HUDEP-2 (cell line): ENCODE results near the gene ACSF3.
"Not testable (repeated sequence)": the region's sequence is repeated elsewhere in the genome, so short reads cannot be mapped to it uniquely, and the experiment has no call there.

Experiments used
- DNase-seq, 76 experiments: peaks; one replicate each; lab custom pipeline; 2025; ENCODE audit not compliant: unreplicated experiment in 76 of 76; lab: John Stamatoyannopoulos, UW

Gene ACSF3

DNA sequence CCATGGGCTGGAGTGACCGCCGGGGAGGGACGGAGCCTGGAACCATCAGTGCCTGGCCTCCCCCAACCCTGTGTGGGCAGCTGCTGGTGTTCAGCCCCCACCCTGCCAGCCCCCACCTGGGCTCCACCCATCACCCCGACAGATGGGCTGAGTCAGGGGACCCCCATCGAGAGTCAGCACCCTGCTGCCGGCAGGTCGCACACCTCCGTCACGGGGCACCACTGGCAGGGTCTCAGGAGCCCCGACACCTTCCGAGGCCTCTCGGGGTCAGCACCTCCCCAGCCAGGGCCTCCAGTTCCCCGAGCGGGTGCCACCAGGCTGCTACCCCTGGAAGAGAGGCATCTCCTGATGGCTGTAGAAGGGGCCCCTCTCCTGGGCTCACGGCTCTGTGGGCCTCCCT is 38.3 kb upstream of the ACSF3 start:
- no peak for DNase-seq

DNA sequence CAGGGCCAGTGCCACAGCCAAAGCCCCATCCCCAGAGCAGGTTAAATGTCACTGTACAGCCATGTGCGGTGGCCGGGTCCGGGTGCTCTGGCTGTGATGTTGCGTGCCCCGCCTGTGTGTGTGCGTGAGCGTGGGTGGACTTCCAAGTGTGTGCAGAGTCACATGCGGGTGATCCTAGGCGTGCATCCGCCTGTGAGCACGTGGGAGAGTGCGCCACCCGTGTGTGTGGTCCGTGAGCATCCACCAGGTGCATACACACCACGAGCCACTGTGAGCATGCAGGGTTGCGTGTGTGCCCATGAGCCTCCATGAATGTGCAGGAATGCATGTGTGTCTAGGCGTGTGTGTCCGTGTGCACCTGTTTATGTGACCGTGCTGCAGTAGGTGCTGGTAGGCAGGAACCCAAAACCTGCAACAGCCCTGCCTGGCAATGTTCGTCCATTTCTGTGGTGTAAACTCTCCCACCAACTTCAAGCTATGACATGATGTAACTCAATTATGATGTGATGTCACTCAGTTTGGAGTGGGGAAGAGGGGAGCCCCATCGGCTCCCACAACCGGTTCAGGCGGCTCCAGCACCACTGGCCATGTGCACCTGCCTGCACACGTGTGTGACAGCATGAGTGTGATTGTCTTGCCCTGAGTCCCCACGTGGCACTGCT is 37.6 kb upstream of the ACSF3 start:
- no peak for DNase-seq

DNA sequence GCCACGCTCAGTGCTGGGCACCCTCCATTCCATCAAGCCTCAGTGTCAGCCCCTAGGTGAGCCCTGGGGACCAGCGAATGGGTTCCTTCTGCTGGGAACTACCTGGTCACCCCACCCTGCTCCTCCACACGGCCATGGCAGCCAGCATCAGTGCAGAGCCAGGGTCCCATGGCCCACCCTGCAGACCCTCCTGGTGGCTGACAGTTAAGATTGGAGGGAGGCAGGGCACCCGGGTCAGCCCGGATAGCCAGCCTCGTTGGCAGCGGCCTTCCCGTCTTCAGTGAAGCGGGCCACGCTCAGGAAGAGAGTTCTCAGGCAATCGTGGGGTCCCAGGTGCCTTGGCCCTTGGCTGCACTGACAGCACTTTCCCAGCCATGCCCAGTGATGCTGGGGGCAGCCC is 37.1 kb upstream of the ACSF3 start:
- DNase-seq: no peak

- no peak for DNase-seq
Observed at GRCh38 chr16:89057738-89058137, 35.9 kb upstream of the ACSF3 start.

DNA sequence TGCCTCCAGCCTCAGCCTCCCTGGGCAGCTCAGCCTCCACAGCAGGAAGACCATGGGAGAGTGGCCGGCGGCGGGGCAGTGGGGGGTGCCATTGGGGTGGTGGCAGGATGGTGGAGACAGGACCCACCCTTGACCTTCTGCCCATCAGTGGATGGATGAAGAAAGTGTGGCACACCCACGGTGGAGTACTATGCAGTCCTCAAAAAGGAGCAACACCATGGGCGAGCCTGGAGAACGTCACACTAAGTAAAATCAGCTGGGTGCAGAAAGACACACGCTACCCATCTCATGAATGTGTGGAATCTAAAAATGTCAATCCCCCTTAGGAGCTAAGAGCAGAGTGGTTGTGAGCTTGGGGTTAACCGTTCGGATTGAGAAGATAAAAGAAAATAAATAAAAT is 34.8 kb upstream of the ACSF3 start:
- no peak for DNase-seq

DNA sequence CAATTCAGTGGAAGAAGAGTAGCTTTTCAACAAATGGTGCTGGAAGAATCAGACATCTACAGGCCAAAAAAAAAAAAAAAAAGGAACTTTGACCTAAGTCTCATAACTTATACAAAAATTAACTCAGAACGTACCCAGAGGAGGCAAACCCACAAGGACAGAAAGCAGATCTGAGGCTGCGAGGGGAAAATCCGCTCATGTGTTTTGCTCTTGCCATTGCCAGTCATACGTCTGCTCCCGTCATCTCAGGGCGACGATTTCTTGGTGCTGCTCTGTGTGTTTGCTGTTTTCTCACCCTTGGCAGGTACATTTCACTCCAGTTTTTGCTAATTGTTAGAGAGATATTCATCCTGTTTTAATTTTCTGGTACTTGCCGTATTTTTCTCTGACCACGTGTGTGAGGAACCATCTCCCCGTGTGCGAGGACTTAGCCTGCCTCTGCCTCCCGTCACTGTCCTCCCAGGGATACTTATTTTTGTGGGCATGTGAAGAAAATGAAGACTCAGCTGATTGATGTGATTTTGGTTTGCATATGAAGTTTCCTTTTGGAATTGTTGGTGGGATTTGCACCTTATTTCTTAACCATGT is 33.4 kb upstream of the ACSF3 start:
- DNase-seq: no peak

- no peak for DNase-seq
Observed at GRCh38 chr16:89061086-89061485, 32.6 kb upstream of the ACSF3 start.

- no peak for DNase-seq
Observed at GRCh38 chr16:89061590-89062380, 31.9 kb upstream of the ACSF3 start.

DNA sequence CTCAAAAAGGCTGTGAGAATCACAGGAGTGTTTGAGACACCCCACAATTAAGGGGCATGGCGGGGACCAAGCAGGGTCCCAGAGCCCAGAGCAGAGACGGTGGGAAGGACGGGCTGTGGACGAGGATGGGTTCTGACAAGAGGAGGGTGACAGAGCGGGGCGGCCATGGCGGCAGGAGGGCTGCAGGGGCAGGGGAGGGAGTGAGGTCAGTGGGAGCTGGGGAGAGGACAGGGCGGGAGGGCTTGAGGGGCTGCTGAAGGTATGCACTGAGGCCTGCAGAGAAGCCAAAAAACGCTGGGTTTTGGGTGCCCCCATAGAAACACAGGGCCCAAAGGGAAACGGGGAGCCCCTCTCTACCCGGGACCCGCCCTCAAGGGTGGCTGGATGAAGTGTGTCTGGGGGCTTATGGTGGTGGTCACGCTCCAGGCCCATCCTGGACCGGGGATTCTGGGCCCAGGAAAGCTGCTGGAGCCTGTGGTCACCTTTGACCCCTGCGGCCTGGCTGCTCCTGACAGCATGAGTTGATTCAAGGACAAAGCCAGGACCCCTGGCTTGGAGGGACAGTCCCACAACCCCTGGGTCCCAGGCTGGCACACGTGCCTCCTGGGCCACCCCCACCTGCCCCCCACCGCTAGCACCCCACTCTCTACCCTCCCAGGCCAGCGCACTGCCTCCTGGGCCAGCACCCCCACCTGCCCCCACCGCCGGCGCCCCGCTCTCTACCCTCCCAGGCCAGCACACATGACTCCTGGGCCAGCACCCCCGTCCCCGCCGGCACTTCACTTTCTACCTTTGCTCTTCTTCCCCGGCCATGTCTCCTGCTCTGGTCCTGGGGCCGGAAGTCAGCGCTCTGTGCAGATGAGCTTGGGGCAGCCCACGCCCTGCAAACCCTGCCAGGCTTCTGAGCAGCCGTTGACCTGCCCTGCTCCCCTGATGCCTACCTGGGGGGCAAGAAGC is 31.0 kb upstream of the ACSF3 start:
- DNase-seq: no peak

- no peak for DNase-seq
Observed at GRCh38 chr16:89063768-89064320, 29.8 kb upstream of the ACSF3 start.

DNA sequence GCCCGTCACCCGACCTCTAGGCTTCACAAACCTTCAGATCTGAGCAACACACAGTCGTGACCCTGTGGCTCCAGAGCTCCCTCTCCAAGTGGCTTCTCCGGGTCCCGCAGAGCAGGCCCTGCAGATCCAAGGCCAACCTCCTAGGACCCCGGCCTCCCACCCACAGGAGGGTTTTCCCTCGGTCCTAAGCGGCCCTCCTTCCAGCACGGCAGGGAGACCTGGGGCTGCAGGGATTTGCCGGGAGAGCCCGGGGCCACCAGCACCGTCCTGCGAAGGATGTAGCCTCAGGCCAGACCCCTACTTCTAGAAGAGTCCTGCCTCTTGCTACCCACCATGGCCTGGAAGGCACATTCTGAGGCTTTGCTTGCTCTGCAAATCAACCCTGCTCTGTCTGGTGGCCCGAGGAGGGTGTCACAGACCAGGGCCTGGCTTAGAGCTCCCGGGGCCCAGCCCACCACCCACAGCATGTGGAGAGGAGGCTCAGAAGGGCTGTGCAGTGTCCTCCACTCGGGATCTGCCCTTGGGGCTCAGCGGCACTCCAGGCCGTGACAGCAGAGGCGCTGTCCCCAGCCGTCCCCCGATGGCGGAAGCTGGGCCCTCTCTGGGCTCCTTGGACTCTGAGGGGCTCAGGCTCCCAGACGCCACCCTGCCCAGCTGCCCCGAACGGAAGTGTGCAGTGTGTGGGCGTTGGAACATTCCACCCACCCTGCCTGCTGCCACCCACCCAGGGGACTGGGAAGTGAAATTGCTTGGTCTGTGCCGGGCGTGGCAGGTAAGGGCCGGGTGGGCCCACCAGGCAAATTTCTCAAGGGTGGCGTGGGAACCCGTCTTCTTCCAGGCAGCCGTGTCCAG is 28.8 kb upstream of the ACSF3 start:
- no peak for DNase-seq

GRCh38 chr16:89065458-89065822 is 28.2 kb upstream of the ACSF3 start:
- no peak for DNase-seq

DNA sequence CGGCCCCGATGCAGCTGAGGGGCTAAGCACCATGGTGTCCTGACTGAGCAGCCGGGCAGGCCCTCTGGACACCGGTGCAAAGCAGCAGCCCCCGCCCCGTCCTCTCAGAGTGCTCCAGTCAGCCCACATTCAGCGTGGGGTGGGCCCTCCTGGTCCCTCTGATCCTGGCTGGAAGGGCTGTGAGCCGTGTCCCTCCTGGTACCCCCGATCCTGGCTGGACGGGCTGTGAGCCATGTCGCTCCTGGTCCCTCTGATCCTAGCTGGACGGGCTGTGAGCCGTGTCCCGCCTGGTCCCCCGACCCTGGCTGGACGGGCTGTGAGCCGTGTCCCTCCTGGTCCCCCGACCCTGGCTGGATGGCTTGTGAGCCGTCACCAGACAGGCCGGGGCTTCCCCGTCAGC is 26.9 kb upstream of the ACSF3 start:
- DNase-seq: no peak

DNA sequence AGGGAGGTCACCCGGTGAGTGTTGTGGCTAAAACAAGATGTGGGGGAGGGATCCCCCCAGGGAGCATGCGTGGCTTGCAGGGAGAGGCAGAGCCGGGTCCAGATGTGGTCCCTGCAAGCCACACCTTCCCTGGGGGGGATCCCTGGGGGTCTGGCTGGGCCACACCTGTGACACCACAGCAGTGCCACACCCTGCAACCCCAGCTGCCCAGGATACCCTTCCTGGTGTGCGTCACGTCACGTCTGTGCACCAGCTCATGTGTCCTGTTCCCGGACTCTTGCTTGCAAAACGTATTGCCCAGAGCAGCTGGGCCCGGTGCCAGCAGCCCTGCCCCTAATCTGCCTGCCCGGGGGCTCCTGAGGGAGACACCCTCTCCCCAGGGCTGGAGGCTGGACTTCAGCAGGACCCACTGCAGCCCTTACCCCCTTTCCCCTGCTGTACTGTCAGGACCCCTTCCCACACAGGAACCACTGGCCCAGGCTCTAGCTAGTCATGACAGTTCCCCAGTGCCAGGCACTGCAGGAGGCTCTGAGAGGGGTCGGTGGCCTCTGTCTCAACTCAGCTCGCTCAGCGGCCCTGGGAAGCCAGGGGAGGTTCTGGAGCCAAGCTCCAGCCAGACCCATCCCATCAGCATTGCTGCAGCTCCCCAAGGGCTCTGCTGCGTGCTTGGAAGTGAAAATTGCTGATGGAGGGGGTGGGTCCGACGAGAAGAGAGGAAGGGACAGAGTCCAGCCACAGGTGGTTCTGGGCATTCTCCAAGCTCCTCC is 25.8 kb upstream of the ACSF3 start:
- no peak for DNase-seq

DNA sequence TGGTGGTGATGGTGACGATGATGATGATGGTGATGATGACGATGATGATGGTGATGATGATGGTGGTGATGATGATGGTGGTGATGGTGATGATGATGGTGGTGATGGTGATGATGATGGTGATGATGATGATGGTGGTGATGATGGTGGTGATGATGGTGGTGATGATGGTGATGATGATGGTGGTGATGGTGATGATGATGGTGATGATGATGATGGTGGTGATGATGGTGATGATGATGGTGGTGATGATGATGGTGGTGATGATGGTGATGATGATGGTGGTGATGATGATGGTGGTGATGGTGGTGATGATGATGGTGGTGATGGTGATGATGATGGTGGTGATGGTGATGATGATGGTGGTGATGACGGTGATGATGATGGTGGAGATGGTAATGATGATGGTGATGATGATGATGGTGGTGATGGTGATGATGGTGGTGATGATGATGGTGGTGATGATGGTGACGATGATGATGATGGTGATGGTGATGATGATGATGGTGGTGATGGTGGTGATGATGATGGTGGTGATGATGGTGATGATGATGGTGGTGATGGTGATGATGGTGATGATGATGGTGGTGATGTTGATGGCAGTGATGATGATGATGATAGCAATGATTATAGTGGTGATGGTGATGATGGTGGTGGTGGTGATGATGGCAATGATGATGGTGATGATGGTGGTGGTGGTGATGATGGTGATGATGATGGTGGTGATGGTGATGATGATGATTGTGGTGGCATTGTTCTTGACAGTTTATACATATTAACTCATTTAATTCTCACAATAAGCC is 24.6 kb upstream of the ACSF3 start:
- not testable (repeated sequence) for DNase-seq

GRCh38 chr16:89069920-89070319 is 23.7 kb upstream of the ACSF3 start:
- DNase-seq: no peak

GRCh38 chr16:89070590-89070989 is 23.1 kb upstream of the ACSF3 start:
- DNase-seq: no peak
